ENCODE data around the gene ZNF138. TPM values are rescaled to one million over a fixed set of nuclear protein-coding genes. Genes with fewer than 3 reads are reported as not detected.

ZNF138 gene
- total RNA-seq, 1 donor from 2014 or later, result 26.5 TPM

GRCh38 chr7:64868499-64868898 is 74.3 kb downstream of the ZNF138 start:
- Histone ChIP-seq H3K4me3 (no peak overlapping the region), H3K27me3 (no peaks in the 10 kb centered on the region), H3K4me1 (no peaks in the 10 kb centered on the region), H3K9me3 (no peaks in the 10 kb centered on the region), H3K36me3 (no peaks in the 10 kb centered on the region), H3K27ac (no peak overlapping the region)
- peak in 1 of 2 donors; percentile 77 for DNase-seq (ENCODE audit: extremely low spot score in 2 of 2)
- no peak for TF ChIP-seq POLR2A (IDR thresholded peaks at IDR 0.05)
- TF ChIP-seq POLR2AphosphoS5 (IDR thresholded peaks at IDR 0.05; ENCODE audit: insufficient read depth in 1 of 2, low read depth in 1 of 2), result no peak
- TF ChIP-seq, protein P1, sequence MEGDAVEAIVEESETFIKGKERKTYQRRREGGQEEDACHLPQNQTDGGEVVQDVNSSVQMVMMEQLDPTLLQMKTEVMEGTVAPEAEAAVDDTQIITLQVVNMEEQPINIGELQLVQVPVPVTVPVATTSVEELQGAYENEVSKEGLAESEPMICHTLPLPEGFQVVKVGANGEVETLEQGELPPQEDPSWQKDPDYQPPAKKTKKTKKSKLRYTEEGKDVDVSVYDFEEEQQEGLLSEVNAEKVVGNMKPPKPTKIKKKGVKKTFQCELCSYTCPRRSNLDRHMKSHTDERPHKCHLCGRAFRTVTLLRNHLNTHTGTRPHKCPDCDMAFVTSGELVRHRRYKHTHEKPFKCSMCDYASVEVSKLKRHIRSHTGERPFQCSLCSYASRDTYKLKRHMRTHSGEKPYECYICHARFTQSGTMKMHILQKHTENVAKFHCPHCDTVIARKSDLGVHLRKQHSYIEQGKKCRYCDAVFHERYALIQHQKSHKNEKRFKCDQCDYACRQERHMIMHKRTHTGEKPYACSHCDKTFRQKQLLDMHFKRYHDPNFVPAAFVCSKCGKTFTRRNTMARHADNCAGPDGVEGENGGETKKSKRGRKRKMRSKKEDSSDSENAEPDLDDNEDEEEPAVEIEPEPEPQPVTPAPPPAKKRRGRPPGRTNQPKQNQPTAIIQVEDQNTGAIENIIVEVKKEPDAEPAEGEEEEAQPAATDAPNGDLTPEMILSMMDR (IDR thresholded peaks at IDR 0.05), result no peak
- intact Hi-C loops (cut with DNase I), result no loop called here

- no peak overlapping the region for H3K27ac ChIP-seq
- no peak overlapping the region for H3K4me3 ChIP-seq
- H3K27me3 ChIP-seq, result no peaks in the 10 kb centered on the region
- DNase-seq (ENCODE audit: extremely low spot score in 2 of 2), result peak; percentile 70 to 91
- TF ChIP-seq POLR2AphosphoS5 (IDR thresholded peaks at IDR 0.05; ENCODE audit: insufficient read depth in 1 of 2, low read depth in 1 of 2), result no peak
- TF ChIP-seq POLR2A (IDR thresholded peaks at IDR 0.05), result no peak
- TF ChIP-seq, protein P1 (IDR thresholded peaks at IDR 0.05), result no peak
- no peaks in the 10 kb centered on the region for H3K36me3 ChIP-seq
- no peaks in the 10 kb centered on the region for H3K9me3 ChIP-seq
- intact Hi-C loops (cut with DNase I), result no loop called here
- no peaks in the 10 kb centered on the region for H3K4me1 ChIP-seq
Measured at GRCh38 chr7:64869121-64869725, 75.0 kb downstream of the ZNF138 start.

- TF ChIP-seq, protein P1 (IDR thresholded peaks at IDR 0.05), result no peak
- no peak for TF ChIP-seq POLR2AphosphoS5 (IDR thresholded peaks at IDR 0.05; ENCODE audit: insufficient read depth in 1 of 2, low read depth in 1 of 2)
- TF ChIP-seq POLR2A (IDR thresholded peaks at IDR 0.05), result no peak
- Histone ChIP-seq H3K27ac (no peak overlapping the region), H3K27me3 (no peaks in the 10 kb centered on the region), H3K9me3 (no peaks in the 10 kb centered on the region), H3K4me3 (no peak overlapping the region), H3K36me3 (no peaks in the 10 kb centered on the region), H3K4me1 (no peaks in the 10 kb centered on the region)
- peak in 1 of 2 donors; percentile 77 for DNase-seq (ENCODE audit: extremely low spot score in 2 of 2)
- intact Hi-C loops (cut with DNase I), result no loop called here
Measured at GRCh38 chr7:64869912-64870562, 75.8 kb downstream of the ZNF138 start.

- Histone ChIP-seq H3K36me3 (no peaks in the 10 kb centered on the region), H3K27ac (no peak overlapping the region), H3K4me1 (no peaks in the 10 kb centered on the region), H3K9me3 (no peaks in the 10 kb centered on the region), H3K27me3 (no peaks in the 10 kb centered on the region), H3K4me3 (no peak overlapping the region)
- DNase-seq (ENCODE audit: extremely low spot score in 2 of 2), result no peak
- TF ChIP-seq POLR2AphosphoS5 (IDR thresholded peaks at IDR 0.05; ENCODE audit: insufficient read depth in 1 of 2, low read depth in 1 of 2) (no peak), POLR2A (IDR thresholded peaks at IDR 0.05) (no peak)
- TF ChIP-seq, protein P1 (IDR thresholded peaks at IDR 0.05), result no peak
- intact Hi-C loops (cut with DNase I), result no loop called here
Measured at GRCh38 chr7:64870656-64871055, 76.4 kb downstream of the ZNF138 start.

DNA sequence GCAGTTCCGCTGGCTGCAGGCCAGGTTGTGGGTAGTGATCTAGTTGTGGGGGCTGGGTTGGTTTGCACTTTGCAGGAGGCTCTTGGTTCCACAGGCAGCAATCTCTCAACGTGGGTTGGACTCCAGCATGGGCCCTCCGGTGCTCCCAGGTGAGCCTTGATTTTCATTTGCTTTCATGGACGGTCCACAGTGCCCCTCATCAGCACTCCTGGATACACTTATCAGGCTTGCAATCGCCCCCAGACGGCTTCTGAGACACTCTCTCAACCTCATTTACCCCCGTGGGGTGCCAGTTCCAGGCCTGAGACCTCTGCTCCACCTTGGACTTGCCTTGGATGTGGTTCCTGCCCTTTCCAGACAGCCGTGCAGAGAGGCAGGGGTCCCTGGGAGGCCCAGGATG is 77.5 kb downstream of the ZNF138 start:
- no peaks in the 10 kb centered on the region for H3K36me3 ChIP-seq
- no peak for DNase-seq (ENCODE audit: extremely low spot score in 2 of 2)
- no peaks in the 10 kb centered on the region for H3K27me3 ChIP-seq
- no peak overlapping the region for H3K4me3 ChIP-seq
- no peak overlapping the region for H3K27ac ChIP-seq
- TF ChIP-seq POLR2A (IDR thresholded peaks at IDR 0.05), result no peak
- no peak for TF ChIP-seq POLR2AphosphoS5 (IDR thresholded peaks at IDR 0.05; ENCODE audit: insufficient read depth in 1 of 2, low read depth in 1 of 2)
- TF ChIP-seq, protein P1 (IDR thresholded peaks at IDR 0.05), result no peak
- no peaks in the 10 kb centered on the region for H3K4me1 ChIP-seq
- intact Hi-C loops (cut with DNase I), result no loop called here
- H3K9me3 ChIP-seq, result no peaks in the 10 kb centered on the region
